Stimulated activated CD4-positive, alpha-beta T cell treated with anti-CD3 and anti-CD28 coated beads, Interleukin-2, amount 100 ng/mL, for 4 hours (primary cell): ENCODE measurements around the gene MEGF10.

Experiments
- DNase-seq: peaks from one replicate; pipeline ENCODE4 v3.0.0-alpha.2; 2020; ENCODE audit warnings: low read depth

Gene MEGF10

DNA sequence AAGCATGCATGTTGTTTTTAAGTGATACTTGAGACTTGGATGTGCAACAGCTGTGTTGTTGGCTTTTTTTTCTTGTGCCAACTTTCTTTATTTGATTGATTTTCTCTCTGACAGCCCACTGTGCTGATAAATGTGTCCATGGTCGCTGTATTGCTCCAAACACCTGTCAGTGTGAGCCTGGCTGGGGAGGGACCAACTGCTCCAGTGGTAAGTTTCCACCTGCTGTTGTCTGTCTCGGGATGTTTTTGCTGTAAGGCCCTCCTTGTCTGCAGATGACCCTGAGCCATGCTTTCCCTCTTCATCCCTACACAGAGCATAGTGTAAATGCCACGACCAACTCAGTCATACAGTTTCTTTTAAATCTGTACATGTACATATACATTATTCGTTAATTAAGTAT, 79.2 kb downstream of the MEGF10 start:
- no peak for DNase-seq

DNA sequence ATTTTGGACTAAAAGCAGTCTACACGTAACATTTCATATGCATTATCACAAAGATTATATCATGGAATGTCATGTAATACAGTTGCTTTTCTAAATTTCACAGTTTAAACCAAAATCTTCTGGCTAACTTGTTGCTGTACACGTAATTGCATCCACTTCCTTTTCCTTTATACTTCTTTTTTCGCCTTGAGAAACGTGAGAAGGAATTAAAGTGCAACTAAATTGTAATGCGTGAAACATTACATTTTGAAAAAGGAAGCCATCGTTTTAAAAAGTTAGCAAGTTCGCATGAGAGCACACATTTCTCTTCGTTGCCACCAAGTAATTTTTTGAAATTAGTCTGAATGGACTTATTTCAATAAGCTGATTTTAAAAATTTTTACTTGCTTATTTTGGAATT, 80.0 kb downstream of the MEGF10 start:
- no peak for DNase-seq

- no peak for DNase-seq
These were observed 83.4 kb downstream of the MEGF10 start for GRCh38 chr5:127373858-127374491.

- no peak for DNase-seq
These were observed 84.5 kb downstream of the MEGF10 start for GRCh38 chr5:127375124-127375523.

GRCh38 chr5:127375544-127376091, 85.0 kb downstream of the MEGF10 start:
- DNase-seq: no peak

DNA sequence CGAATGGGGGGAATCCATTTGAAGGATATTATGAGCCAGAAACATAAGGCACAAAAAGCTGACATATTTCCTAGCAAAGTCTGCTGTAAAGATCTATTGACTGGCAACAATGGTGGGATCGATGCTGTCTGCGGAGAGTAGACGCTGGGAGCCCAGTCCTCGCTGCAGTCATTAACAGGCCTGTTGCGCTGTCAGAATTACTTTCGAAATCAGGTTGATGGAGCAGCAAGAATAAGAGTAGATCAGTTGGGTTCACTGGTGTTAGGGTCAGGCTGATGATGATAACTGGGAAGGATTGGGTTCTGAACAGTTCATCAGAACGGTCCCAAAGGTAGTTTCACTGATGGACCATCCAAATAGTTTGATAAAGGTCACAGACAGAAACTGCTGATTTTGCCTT, 87.1 kb downstream of the MEGF10 start:
- DNase-seq: no peak

DNA sequence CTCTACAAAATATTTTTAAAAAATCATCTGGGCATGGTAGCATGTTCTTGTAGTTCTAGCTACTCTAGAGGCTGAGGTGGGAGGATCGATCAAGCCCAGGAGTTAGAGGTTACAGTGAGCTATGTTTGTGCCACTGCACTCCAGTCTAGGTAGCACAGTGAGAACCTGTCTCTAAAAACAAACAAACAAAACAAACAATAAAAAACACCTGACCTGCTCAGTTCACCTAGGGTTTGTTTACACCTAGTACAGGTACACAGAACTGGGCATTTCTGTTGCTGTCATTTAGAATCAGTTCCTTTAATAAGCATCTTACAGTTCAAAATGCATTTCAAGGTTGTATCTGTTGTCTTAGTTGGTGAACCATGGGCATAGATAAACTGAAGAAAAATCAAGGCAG, 95.3 kb downstream of the MEGF10 start:
- no peak for DNase-seq

- no peak for DNase-seq
These were observed 96.0 kb downstream of the MEGF10 start for GRCh38 chr5:127386557-127386956.

DNA sequence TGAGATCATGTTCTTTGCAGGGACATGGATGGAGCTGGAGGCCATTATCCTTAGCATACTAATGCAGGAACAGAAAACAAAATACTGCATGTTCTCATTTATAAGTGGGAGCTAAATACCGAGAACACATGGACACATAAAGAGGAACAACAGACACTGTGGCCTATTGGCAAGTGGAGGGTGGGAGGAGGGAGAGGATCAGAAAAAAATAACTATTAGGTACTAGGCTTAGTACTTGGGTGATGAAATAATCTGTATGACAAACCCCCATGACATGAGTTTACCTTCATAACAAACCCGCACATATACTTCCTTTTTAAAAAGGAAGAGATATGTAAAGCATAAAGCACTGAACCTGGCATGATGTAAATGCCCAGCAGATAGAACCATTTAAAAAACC, 99.0 kb downstream of the MEGF10 start:
- DNase-seq: no peak

DNA sequence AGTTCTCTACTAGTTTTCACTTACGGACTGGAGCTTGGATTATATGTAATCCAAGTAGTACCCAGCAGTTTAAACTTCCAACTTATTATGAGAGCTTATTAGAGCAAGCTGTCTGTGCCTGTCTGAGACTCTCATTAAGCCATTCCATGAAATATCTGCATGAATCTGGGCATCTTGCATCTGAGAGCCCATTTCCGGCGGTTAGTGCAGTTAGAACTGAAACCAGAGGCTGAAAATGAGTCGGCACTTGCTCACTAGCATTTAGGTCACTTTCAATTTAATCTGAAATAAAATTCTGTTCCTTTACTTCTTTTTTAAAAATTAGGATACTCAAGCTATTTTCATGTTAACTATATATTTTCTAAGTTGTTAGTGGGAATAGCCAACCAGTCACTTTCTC, 102.2 kb downstream of the MEGF10 start:
- DNase-seq: no peak

DNA sequence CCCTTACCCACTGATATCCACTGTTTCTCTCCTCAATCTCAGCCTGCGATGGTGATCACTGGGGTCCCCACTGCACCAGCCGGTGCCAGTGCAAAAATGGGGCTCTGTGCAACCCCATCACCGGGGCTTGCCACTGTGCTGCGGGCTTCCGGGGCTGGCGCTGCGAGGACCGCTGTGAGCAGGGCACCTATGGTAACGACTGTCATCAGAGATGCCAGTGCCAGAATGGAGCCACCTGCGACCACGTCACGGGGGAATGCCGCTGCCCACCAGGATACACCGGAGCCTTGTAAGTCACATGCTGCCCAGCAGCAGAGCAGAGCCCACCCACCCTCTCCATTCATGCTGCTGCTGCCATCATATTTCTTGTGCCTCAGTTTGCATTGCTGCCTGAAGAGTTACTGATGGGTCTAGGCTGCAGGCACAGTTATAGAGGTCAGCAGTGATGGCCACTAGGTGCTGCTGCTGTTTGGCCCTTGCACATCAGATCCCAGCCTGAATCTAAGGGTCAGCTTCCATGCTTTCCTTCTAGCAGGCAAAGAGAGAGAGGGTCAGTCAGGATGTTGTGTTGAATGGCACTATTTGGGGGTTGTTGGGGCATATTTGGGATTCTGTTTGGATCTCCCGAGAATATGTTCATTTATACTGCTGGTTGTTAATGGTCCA, 106.0 kb downstream of the MEGF10 start:
- DNase-seq: no peak

- DNase-seq: no peak
These were observed 107.9 kb downstream of the MEGF10 start for GRCh38 chr5:127398508-127398907.

GRCh38 chr5:127399068-127399467, 108.5 kb downstream of the MEGF10 start:
- no peak for DNase-seq

- DNase-seq: no peak
These were observed 109.9 kb downstream of the MEGF10 start for GRCh38 chr5:127400539-127400938.

DNA sequence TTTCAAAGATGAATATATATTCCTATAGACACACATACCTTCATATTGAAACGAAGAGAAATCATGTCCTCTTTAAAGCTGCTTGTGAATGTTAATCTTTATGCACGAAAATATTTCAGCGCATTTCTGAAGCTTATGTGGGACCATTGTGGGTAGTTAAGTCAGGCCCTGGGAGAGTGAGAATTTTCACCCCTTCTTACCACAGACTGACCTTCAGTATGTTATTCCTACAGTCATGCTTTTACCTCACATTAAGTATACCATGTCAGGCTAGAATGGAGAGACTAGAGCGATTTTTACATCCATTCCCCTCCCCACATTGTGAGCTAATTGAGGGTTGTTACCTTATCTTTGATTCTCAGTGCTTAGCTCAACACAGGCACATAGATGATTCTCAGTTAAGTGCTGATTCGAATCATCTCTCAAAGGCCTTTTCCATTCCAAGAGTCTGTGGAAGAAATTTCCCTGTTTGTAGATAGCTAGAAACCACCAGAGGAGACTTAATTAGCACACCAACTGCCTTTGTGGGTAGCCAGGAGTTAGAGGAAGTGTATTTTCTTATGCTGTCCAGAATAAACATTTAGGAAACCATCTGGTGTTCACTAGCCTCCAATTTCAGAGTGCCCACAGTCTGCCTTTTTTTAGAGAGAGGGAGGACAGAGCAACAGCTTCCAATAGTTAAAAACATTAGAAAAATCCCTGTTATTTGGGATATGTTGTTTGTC, 110.5 kb downstream of the MEGF10 start:
- DNase-seq: no peak

DNA sequence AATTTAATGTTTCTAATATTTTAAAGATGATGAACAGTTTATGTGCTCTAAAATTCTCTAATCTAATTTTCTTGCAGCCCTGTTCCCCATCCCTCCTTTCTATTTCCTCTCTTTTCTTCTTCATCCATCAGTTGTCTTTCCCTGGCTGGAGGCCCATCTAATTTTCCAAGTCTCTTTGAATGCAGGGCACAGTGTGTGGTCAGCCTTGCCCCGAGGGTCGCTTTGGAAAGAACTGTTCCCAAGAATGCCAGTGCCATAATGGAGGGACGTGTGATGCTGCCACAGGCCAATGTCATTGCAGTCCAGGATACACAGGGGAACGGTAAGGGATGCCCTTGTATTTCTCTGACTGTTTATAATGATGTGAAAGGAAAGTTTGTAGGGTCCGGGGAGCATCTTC, 111.8 kb downstream of the MEGF10 start:
- no peak for DNase-seq

- DNase-seq: no peak
These were observed 113.6 kb downstream of the MEGF10 start for GRCh38 chr5:127404190-127404589.

DNA sequence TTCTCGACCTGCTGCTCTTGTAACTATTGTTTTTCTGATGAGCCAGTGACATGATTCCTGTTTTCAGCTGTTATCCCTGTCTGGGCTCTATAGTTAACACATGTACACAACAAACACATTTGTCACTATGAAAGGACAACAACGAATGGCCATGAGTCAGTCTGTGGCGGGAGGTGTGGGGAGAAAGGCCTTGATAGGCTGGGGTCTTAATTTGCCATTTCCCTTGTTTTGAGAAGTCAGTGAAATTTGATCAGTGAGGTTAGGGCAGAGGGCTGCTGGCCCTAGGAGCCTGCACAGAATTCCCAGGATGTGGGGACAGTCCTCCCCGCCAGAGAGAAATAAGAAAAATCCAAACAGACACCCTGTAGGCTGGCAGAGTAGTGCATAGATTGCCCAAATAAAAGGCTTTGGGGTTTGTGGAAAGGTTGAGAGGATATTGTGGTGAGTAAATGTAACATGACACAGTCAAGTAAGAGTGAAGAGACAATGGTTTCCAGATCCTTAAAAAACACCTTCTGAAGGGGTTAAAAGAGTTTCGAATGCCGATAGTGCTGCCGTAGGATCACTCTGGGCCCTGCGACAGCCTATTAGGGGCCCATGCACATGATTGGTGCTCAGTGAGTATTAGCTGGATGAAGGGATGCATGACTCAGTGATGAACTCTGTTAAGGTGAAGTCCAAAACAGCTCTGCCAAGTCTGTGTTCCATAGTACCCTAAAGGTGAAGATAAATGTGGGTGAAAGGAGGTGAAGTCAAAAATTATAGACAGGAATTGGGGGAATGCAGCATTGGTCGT, 115.9 kb downstream of the MEGF10 start:
- no peak for DNase-seq

- no peak for DNase-seq
These were observed 118.8 kb downstream of the MEGF10 start for GRCh38 chr5:127409246-127409917.

GRCh38 chr5:127409921-127410675, 119.5 kb downstream of the MEGF10 start:
- no peak for DNase-seq

DNA sequence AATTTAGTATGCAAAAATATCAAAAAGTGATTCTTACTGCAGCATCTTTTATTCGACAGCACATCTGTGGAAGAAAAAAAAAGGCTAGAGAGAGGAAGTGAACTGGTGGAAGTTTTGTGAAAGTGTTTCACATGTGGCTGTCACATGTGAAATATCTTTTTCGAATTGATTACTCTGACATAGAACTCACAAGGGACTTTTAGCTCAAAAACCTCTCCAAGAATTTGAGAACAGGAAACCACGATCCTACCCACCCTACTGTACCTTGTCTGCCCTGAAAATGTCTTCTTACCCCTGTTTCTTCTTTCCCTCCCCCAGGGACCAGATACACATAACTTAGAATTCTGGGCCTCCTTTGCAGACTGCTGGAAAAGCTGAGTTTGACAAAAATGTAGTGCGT, 120.4 kb downstream of the MEGF10 start:
- DNase-seq: no peak
